Left lobe of liver (tissue), 2 donors: ENCODE measurements around the gene UBE2D3. TPM values are rescaled to one million over a fixed set of nuclear protein-coding genes. Genes with fewer than 3 reads are reported as not detected.

Experiments
- ATAC-seq: fragments of 200-7000 bp; cut with Tn5 transposase; one replicate; pipeline ENCODE4 v1.9.1; 2020; ENCODE audit warnings: mild to moderate bottlenecking, moderate library complexity
- DNase-seq: peaks from one replicate; pipeline ENCODE4 v3.0.0-alpha.2; 2020; ENCODE audit warnings: low spot score
- total RNA-seq: library from RNA; stranded (reverse); gene quantifications from one replicate; pipeline ENCODE4 v1.2.1, GENCODE V29; 2021
- donor health status: DM: no; HTN: no; CAD: no; lungs with moderate emphysema.
- donor health status: DM: no; HTN: yes; CAD: no.

Gene UBE2D3
- total RNA-seq, 1 donor from 2014 or later: 137 TPM

GRCh38 chr4:102758241-102759160 is 68.8 kb downstream of the UBE2D3 start:
- DNase-seq (no peak), ATAC-seq (no peak)

DNA sequence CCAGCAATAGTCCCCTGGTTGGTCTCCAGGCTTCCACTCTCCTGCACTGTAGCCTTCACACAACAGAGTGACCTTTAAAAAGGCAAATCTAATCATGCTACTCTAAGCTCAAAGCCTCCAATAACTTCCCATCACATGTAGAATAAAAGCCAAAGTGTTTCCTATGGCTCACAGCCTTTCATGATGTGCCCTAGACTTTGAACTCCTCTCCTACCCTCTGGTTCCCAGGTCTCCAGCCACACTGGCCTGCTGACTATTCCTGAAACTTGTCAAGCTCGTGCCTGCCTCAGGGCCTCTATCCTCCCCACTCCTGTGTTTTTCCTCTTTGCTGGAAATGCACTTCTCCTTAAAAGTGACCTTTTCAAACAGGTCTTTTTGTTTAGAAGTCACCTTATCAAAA is 69.7 kb downstream of the UBE2D3 start:
- ATAC-seq (peak; percentile 47), DNase-seq (no peak)

DNA sequence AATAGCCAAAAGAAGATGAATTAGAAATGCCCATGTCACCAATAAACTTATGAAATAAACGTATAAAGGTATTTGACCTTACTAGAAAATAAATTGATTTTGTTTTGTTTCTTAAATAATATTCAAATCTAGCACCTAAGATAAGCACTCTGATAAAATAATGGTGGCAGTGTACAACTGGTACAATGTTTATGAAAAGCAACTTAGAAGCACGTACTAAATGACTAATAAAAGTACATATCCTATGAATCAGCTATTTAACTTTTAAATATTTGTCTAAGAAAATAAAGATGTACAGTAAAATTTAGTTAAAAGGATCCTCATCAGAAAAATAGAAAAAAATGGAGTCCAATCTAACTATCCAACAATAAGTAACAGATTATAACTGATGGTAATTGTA is 73.3 kb downstream of the UBE2D3 start:
- ATAC-seq (no peak), DNase-seq (no peak)

- DNase-seq (no peak), ATAC-seq (no peak)
Measured at GRCh38 chr4:102751941-102752340, 75.4 kb downstream of the UBE2D3 start.

Other genes starting within 250 kb of the UBE2D3 start
- 10.6 TPM for gene MANBA, start 66.6 kb downstream of the UBE2D3 start, total RNA-seq
- 32.4 TPM for gene CISD2, start 41.4 kb upstream of the UBE2D3 start, total RNA-seq
- 0.18 TPM for gene SLC9B1, start 192.2 kb upstream of the UBE2D3 start, total RNA-seq
- 32.3 TPM for gene SLC9B2, start 249.2 kb upstream of the UBE2D3 start, total RNA-seq